ENCODE measurements around the gene C1QTNF12.

Gene C1QTNF12

GRCh38 chr1:1246577-1247340 is at the start of gene C1QTNF12:
Gene C1QTNF12, minus strand, starts transcription at chr1:1246722. Its CDS starts 32 bp downstream, at chr1:1246690.
- no peak for DNase-seq

GRCh38 chr1:1295154-1295923 is 48.8 kb upstream of the C1QTNF12 start:
- no peak for DNase-seq

DNA sequence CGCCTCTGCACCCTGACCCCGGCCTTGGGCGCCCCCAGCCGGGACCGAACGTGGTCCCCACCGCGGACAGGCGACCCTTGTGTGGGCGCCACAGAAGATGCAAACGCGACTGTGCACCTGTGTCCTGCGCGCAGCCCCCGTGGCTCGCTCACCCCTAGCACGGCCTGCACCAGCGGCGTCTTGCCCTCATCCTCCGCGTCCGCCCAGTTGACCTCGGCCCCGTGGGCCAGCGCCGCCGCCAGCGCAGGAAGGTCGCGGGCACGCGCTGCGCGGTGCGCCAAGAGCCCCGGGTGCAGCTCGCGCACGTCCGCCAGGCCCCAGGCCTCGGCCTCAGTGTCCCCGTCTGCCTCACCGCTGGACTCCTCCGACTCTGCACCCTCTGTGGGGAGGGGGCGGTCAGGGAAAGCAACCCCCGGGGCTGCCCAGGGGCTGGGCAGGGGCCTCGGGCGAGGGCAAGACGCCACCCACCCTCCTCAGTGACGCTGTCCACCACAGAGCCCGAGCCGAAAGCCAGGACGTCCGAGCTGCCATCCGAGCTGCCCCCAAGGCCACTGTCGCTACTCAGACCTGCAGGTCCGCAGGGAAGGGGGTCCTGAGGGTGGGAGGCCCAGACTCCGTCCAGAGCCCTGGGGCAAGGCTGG is 47.8 kb upstream of the C1QTNF12 start:
- no peak for DNase-seq

- no peak for DNase-seq
Measured at GRCh38 chr1:1293263-1294249, 47.0 kb upstream of the C1QTNF12 start.

DNA sequence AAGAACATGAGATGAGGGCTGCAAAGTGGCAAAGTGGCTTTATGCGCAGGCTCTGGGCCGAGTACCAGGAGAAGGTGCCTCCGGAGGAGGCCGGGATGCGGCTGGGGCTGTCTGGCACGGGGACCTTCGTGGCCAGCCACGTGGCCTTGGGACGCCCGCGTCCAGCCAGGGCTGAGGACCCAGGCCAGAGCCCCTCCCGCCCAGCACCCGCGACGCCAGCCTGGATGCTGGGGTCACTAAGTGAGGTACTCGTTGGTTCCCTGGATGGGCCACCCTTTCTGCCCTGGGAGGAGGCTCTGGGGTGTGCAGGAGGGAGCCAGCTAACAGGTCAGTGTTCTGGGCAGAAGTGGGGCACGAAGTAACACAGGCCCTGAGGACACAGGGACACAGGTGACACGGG is 46.3 kb upstream of the C1QTNF12 start:
- no peak for DNase-seq

DNA sequence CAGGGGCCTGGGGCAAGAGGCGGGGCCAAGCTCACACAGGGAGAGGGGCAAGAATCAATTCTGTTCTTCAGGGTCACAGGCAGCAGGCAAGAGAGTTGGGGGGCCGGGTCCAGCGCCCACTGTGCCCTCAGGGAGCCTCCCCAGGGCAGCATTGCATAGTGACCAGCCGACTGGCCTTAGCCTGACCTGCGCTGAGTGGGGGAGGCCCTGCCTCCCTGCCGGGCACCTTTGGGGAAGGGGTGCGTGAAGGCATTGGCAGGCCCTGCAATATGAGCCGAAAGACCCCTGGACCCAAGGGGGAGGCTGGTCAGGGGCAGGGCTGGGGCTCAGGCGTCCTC is 45.9 kb upstream of the C1QTNF12 start:
- DNase-seq: no peak

GRCh38 chr1:1291548-1292441 is 45.3 kb upstream of the C1QTNF12 start:
- peak; percentile 60 for DNase-seq

GRCh38 chr1:1291023-1291528 is 44.6 kb upstream of the C1QTNF12 start:
- peak; percentile 25 for DNase-seq

GRCh38 chr1:1290238-1290731 is 43.8 kb upstream of the C1QTNF12 start:
- peak; percentile 69 for DNase-seq

- no peak for DNase-seq
Measured at GRCh38 chr1:1287288-1288110, 41.0 kb upstream of the C1QTNF12 start.

DNA sequence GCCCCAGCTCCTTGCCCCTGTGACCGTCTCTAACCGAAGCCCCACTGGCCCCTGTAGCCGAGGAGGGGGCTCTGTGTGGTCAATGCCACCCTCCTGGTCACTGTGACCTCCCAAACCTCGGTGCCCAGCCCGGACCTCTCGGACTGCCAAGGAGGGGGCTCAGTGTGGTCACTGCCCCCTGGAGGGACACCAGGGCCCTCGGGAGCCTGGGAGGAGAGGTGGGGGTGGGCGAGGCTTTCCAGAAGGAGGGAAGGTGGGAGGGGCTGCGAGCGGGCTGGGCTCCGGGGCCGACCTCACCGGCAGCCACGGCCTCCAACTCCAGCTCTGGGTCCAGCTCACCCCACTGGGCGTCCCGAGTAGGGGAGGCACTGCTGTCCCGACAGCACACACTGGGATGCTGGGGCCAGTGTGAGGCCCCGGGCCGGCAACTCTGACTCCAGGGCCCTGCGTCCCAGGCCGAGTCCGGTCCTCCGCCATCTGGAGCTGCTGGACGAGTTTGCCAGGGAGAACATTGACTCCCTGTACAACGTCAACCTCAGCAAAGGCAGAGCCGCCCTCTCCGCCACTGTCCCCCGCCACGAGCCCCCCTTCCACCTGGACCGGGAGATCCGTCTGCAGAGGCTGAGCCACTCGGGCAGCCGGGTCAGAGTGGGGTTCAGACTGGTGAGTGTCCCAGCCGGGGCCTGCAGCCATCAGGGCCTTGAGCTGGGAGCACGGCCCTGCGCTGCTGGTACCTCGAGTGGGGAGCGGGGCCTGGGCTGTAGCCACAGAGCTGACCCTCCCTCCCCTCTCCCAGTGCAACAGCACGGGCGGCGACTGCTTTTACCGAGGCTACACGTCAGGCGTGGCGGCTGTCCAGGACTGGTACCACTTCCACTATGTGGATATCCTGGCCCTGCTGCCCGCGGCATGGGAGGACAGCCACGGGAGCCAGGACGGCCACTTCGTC is 40.1 kb upstream of the C1QTNF12 start:
- DNase-seq: no peak

DNA sequence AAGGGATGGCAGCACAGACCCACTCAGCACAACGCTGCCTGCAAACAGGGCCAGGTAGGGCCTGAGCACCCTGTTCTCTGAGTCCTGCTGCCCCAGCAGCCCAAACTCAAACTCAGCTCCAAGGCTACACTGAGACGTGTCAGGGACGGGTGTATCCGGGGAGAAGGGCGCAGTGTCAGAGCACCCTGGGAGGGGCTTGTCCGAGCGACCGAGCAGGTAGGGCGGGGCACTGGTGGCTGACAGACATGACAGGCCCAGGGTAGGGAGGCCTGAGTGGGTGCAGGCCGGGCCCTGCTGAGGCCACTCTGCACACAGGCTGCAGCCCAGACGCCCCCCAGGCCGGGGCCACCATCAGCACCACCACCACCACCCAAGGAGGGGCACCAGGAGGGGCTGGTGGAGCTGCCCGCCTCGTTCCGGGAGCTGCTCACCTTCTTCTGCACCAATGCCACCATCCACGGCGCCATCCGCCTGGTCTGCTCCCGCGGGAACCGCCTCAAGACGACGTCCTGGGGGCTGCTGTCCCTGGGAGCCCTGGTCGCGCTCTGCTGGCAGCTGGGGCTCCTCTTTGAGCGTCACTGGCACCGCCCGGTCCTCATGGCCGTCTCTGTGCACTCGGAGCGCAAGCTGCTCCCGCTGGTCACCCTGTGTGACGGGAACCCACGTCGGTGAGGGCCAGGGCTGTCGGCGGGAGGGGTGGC is 39.2 kb upstream of the C1QTNF12 start:
- DNase-seq: no peak

- DNase-seq: no peak
Measured at GRCh38 chr1:1285102-1285571, 38.6 kb upstream of the C1QTNF12 start.

- DNase-seq: no peak
Measured at GRCh38 chr1:1284221-1285101, 37.9 kb upstream of the C1QTNF12 start.

DNA sequence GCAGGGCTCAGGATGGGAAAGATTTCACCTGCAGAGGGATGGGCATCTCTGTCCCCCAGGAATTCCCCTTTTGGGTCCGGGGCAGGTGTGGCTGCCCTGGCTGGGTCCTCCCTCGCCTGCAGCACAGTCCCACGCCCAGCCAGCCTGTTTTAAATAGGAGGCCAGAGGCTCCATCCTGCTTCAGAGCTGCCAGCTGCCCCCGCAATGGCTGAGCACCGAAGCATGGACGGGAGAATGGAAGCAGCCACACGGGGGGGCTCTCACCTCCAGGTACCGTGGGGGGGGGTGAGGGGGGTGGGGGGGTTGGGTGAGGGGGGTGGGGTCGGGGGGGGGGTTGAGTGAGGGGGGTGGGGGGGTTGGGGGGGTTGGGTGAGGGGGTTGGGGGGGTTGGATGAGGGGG is 37.3 kb upstream of the C1QTNF12 start:
- peak; percentile 24 for DNase-seq

DNA sequence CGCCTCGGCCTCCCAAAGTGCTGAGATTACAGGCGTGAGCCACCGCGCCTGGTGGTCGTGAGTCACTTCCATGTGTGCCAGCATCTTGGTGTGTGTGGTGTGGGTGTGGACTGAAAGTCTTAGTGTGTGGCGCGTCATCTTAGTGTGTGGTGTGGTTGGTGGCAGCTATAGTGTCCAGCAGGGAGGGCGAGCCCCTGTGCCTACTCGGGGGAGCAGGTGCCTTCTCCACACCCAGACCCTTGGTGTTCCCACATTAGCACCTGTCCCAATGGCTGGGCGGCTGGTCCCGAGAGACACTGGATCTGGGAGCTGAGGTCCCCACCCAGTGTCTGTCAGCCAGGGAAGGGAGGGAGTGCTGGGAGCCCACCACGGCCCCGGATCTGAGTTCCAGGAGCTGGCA is 36.5 kb upstream of the C1QTNF12 start:
- no peak for DNase-seq
